NCI-H146 treated with DMSO at 0.1 percent for 48 hours (cell line): Measurements from ENCODE around the gene MEAF6.

ENCODE experiments used
- DNase-seq: peaks from one replicate; lab custom pipeline; 2025; ENCODE audit not compliant: unreplicated experiment; lab: John Stamatoyannopoulos, UW

MEAF6 gene

DNA sequence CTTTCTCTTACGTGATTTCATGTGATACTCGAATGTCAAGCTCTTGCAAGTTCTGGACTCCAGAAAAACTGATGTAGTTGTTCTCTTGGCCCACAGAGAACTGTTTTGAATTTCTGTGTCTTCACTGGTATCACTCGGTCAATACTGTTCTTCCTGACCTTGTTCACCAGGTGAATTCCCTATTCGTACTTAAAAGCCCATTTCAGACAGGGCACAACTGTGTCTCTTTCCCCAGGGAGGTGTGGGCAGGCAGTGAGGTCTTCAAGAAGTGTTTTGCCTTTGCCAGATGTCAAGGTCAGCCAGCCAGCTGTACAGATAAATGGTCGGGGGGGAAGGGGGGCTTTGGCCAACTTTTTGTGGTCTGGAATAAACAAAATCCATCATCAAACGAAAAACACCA is 67.7 kb downstream of the MEAF6 start:
- DNase-seq, result no peak

GRCh38 chr1:37442644-37443043 is 71.9 kb downstream of the MEAF6 start:
- no peak for DNase-seq
